Forelimb muscle (tissue), 1 donor: ENCODE data around the gene TERT. TPM values are rescaled to one million over a fixed set of nuclear protein-coding genes. Genes with fewer than 3 reads are reported as not detected.
"Not testable (repeated sequence)": the region's sequence is repeated elsewhere in the genome, so short reads cannot be mapped to it uniquely, and the experiment has no call there.

Experiments
- DNase-seq: peaks from one replicate; pipeline ENCODE4 v3.0.0-alpha.2; 2013; ENCODE audit warnings: low read depth
- polyA plus RNA-seq: library from polyadenylated mRNA; unstranded; fragments of 120-200 nt; gene quantifications from one replicate; pipeline ENCODE4 v1.2.1, GENCODE V29; 2013; ENCODE audit not compliant: insufficient read length

TERT gene
- polyA plus RNA-seq, 1 donor = not detected

DNA sequence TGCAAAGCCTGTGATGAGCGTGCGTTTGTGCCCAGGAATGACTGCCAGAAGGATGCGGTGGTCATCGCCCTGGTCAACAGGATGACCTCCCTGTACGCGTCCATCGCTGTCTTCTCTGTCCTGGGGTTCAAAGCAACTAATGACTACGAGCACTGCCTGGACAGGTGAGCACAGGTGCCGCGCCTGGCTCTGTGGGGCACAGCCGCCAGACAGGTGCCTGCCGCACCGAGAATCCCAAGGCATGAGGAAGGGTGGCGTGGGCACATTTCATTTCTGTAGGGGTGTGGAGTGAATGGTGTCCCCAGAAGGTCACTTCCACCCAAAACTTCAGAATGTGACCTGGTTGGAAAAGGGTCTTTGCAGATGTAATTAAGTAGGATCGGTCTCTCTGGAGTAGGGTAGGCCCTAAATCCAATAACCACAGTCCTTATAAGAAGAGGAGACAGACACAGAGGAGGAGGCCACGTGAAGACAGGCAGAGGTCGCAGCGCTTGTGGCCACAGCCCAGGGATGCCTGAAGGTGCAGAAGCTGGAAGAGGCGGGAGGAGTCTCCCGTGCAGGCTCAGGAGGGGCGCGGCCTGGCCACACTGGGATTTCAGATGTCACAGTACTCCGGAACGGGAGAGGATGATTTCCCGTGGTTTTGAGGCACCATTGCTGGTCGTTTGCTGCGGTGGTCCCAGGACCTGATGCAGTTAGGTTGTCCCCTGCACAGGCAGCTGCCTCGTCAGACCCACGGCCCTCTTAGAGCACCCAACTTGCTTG lies 54.2 kb downstream of the TERT start:
- DNase-seq = no peak

DNA sequence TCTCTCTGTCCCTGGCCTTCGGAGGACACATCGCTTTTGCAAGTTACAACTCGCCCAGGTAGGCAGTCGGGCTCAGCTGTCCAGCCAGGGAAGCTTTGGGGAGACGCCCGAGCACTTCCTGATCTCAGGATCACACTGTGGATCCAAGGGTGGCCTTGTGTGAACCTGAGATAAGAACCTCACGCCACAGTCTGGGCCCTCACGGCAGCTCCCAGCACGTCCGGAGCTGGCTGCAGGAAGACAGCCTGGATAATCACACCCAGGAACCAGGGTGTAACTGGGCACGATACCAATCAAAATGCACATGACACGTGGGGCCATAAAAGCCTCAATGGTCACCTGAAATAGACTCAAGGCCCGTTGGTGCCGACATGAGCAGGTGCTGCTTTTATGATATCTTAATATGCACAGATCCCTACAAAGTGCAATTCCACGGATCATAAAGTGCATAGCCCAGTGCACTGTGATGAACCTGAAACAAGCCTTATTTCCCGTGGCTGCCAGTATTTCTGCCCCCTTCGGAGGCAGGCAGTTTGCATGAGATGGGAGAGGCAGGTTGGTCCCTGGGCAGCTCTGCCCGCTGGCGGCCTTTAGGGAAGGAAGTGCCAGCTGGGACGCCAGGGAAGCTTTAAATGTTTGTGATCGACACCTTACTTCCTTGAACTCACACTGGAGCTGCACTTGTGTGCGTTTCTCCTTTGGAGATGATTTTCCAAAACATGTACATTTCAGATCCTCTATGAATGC lies 55.2 kb downstream of the TERT start:
- DNase-seq = no peak

DNA sequence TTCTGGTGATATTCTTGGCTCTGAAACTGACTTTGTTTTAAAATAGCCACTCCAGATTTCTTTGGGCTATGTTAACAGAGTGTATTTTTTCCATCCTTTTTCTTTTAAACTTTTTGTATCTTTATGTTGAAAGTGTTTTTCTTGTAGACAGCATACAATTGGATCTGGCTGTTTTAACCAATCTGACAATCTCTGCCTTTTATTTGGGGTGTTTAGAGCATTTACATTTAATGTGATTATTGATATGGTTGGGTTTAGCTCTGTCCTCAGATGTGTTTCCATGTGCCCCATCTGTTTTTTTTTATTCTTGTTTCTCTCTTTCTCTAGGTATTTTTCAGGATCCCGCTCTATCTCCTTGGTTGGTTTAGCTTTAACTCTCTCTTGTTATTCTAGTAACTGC lies 59.0 kb downstream of the TERT start:
- no peak for DNase-seq

GRCh38 chr5:1235379-1235778 lies 59.5 kb downstream of the TERT start:
- DNase-seq = no peak

DNA sequence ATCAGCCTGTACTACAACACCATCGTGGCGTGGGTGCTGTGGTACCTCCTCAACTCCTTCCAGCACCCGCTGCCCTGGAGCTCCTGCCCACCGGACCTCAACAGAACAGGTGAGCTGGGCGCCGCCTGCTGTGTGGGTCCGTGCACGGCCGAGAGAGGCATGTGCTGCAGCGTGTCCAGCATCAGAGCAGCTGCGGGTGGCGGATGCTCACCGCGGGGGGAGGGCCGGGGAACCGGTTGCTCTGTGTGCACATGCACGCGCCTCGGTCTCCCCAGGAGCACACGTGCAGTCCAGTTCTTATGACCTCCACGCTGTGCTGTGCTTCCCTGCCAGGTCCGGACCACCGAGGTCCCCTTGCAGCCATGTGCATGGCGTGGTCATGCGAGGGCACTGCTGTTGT lies 62.1 kb downstream of the TERT start:
- no peak for DNase-seq

- DNase-seq = no peak
These were observed 63.4 kb downstream of the TERT start for GRCh38 chr5:1231354-1231905.

GRCh38 chr5:1230551-1230950 lies 64.3 kb downstream of the TERT start:
- no peak for DNase-seq

DNA sequence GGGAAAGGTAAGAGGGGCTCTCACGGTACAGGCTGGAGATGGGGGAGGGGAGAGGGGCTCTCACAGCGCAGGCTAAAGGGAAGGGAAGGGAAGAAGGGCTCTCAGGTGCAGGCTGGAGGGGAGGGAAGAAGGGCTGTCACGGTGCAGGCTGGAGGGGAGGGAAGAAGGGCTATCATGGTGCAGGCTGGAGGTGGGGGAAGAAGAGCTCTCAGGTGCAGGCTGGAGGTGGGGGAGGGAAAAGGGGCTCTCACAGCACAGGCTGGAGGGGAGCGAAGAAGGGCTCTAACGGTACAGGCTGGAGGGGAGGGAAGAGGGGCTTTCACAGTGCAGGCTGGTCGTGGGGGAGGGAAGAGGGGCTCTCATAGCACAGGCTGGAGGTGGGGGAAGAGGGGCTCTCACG lies 65.0 kb downstream of the TERT start:
- no peak for DNase-seq

GRCh38 chr5:1229023-1229422 lies 65.8 kb downstream of the TERT start:
- not testable (repeated sequence) for DNase-seq

GRCh38 chr5:1228120-1228519 lies 66.7 kb downstream of the TERT start:
- no peak for DNase-seq

- DNase-seq = no peak
These were observed 67.2 kb downstream of the TERT start for GRCh38 chr5:1227667-1228066.

GRCh38 chr5:1226839-1227581 lies 67.9 kb downstream of the TERT start:
- no peak for DNase-seq

DNA sequence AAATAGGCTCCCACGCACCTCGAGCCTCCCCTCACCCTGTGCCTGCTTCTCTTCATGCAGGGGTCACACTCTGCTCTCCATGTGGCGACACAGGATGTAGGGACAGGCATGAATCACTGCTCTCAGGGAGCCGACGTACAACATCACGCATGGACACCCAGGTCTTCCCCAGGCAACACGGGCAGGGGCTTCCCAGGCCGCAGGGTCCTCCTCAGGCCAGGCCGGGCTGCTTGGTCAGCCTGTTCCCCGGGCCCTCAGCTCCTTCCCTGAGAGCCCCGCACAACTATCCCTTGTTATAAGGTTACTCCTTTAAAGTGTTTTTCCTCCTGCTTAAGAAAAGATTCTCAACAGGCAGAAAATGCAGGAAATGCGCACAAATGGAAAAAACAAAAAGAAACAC lies 68.6 kb downstream of the TERT start:
- no peak for DNase-seq

DNA sequence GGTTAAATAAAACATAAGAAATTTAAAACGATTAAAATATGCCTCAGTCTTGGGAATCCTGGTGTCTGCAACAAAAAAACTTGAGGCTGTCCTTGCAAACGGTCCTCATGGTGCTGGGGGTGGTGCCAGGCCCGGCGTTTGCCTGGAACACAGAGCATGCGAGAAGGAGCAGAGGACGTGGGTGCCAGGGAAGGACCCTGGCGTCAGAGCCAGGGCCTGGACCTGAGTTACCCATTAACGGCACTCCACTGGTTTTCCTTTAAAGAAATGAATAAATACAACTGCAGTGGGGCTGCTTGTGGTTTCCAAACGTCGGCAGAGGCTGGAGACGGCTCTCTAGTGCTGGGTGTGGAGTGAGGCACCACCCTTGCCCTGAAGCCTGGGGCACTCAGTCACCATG lies 69.8 kb downstream of the TERT start, which contains the start of gene SLC6A18:
Gene SLC6A18, plus strand, starts transcription at position 301 of the 400 bp plus-strand sequence. Its CDS starts 97 bp downstream, at position 398.
- DNase-seq = no peak

GRCh38 chr5:1224631-1225030 lies 70.2 kb downstream of the TERT start:
- no peak for DNase-seq

- no peak for DNase-seq
These were observed 71.6 kb downstream of the TERT start for GRCh38 chr5:1223278-1223670.

GRCh38 chr5:1222621-1223277 lies 72.1 kb downstream of the TERT start:
- DNase-seq = no peak

- no peak for DNase-seq
These were observed 72.7 kb downstream of the TERT start for GRCh38 chr5:1222147-1222546.

DNA sequence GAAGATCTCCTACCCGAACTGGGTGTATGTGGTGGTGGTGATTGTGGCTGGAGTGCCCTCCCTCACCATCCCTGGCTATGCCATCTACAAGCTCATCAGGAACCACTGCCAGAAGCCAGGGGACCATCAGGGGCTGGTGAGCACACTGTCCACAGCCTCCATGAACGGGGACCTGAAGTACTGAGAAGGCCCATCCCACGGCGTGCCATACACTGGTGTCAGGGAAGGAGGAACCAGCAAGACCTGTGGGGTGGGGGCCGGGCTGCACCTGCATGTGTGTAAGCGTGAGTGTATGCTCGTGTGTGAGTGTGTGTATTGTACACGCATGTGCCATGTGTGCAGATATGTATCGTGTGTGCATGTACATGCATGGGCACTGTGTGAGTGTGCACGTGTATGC lies 73.1 kb downstream of the TERT start:
- no peak for DNase-seq

GRCh38 chr5:1220831-1221230 lies 74.0 kb downstream of the TERT start:
- DNase-seq = no peak

DNA sequence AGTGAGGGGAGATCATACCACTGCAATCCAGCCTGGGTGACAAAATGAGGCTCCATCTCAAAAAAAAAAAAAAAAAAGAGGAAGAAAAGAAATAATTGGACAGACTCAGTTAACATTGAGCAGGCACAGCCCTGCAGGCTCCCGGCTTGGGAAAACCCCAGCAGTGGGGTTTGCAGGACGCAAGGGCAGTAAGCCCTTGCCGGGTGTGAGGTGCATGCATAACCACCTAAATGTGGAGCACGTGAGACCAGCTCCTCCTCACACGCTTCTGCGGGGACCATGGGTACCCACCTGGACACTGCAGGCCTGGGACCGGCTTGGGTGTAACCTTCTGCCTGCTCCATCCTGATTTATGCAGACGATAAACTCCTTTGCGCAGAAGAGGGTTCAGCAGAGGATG lies 74.5 kb downstream of the TERT start:
- no peak for DNase-seq

GRCh38 chr5:1219768-1220100 lies 75.1 kb downstream of the TERT start:
- no peak for DNase-seq
